PC-3 (cell line): Measurements from ENCODE around the gene WLS. TPM values are rescaled to one million over a fixed set of nuclear protein-coding genes. Genes with fewer than 3 reads are reported as not detected.

Experiments
- ATAC-seq: fragments of 200-7000 bp; cut with Tn5 transposase; 2 replicates; pipeline ENCODE4 v1.9.1; 2020; ENCODE audit warnings: mild to moderate bottlenecking, moderate library complexity
- BruUV-seq: library from RNA; stranded (reverse); fragments of 400-500 nt; replicated peaks from 2 replicates; lab custom pipeline; 2021; lab: Mats Ljungman, UMichigan
- CTCF ChIA-PET: fragments of 300-600 bp; sonication (Branson Sonifier 250); formaldehyde crosslinking; loops from one replicate; lab custom pipeline; 2022; ENCODE audit warnings: antibody characterized with exemption; lab: Charles Lee
- POLR2A ChIA-PET: fragments of 300-600 bp; sonication (Branson Sonifier 250); formaldehyde crosslinking; loops from one replicate; lab custom pipeline; 2022; ENCODE audit warnings: antibody characterized with exemption; ENCODE audit not compliant: unreplicated experiment; lab: Charles Lee
- DNase-seq: peaks from one replicate; pipeline ENCODE4 v3.0.0-alpha.2; 2015
- H2AFZ ChIP-seq: fragments of 300-600 bp; sonication (generic); 2 replicates; pipeline ENCODE4 v1.6.0; 2016; ENCODE audit warnings: antibody characterized with exemption, low read length
- H3F3A ChIP-seq: fragments of 300-600 bp; sonication (generic); one replicate; pipeline ENCODE4 v1.6.0; 2017; ENCODE audit warnings: antibody characterized with exemption, low read length, control low read depth, mild to moderate bottlenecking; ENCODE audit not compliant: unreplicated experiment
- H3K27ac ChIP-seq: fragments of 300-600 bp; sonication (generic); 2 replicates; pipeline ENCODE4 v1.5.1; 2016; ENCODE audit warnings: mild to moderate bottlenecking, low read length
- H3K27me3 ChIP-seq: fragments of 300-600 bp; sonication (generic); 2 replicates; pipeline ENCODE4 v1.6.1; 2016; ENCODE audit warnings: low read length, mixed read lengths
- H3K36me3 ChIP-seq: fragments of 300-600 bp; sonication (generic); 2 replicates; pipeline ENCODE4 v1.6.1; 2016; ENCODE audit warnings: low read depth, mixed run types, low read length, mixed read lengths
- H3K4me1 ChIP-seq: fragments of 300-600 bp; sonication (generic); 2 replicates; pipeline ENCODE4 v1.5.1; 2016; ENCODE audit warnings: low read length; ENCODE audit not compliant: insufficient read depth
- H3K4me2 ChIP-seq: fragments of 300-600 bp; sonication (generic); 2 replicates; pipeline ENCODE4 v1.6.0; 2016; ENCODE audit warnings: low read length
- H3K4me3 ChIP-seq: fragments of 300-600 bp; sonication (generic); 2 replicates; pipeline ENCODE4 v1.5.1; 2016; ENCODE audit warnings: mild to moderate bottlenecking, low read length, mixed read lengths
- H3K79me2 ChIP-seq: fragments of 300-600 bp; sonication (generic); 2 replicates; pipeline ENCODE4 v1.6.1; 2017; ENCODE audit warnings: low read length, mixed read lengths
- H3K9ac ChIP-seq: fragments of 300-600 bp; sonication (generic); 2 replicates; pipeline ENCODE4 v1.6.0; 2016; ENCODE audit warnings: mild to moderate bottlenecking, low read length
- H3K9me2 ChIP-seq: fragments of 300-600 bp; sonication (generic); replicated peaks from 2 replicates; pipeline ENCODE4 v1.6.1; 2016; ENCODE audit warnings: mixed run types, low read length, mixed read lengths
- H3K9me3 ChIP-seq: fragments of 300-600 bp; sonication (generic); 2 replicates; pipeline ENCODE4 v1.6.1; 2016; ENCODE audit warnings: low read length, mixed read lengths
- H4K20me1 ChIP-seq: fragments of 300-600 bp; sonication (generic); 2 replicates; pipeline ENCODE4 v1.6.1; 2016; ENCODE audit warnings: low read length, mixed read lengths
- CTCF ChIP-seq: fragments of 300-600 bp; sonication (generic); conservative IDR thresholded peaks from 2 replicates; pipeline ENCODE4 v1.5.1; 2017; ENCODE audit warnings: antibody characterized with exemption, low read depth, mild to moderate bottlenecking, low read length
- EZH2 ChIP-seq: fragments of 300-600 bp; sonication (generic); IDR thresholded peaks from one replicate; pipeline ENCODE4 v1.6.1; 2017; ENCODE audit warnings: antibody characterized with exemption, mild to moderate bottlenecking, low read length; ENCODE audit not compliant: unreplicated experiment
- EZH2phosphoT487 ChIP-seq: fragments of 300-600 bp; sonication (generic); IDR thresholded peaks from 2 replicates; pipeline ENCODE4 v1.6.1; 2018; ENCODE audit warnings: mild to moderate bottlenecking, antibody characterized with exemption, low read length, borderline replicate concordance
- intact Hi-C: fragments of 100-400 bp; cut with micrococcal nuclease; formaldehyde crosslinking; loops from 2 replicates; pipeline ENCODE4 v1.9.0; 2023
- total RNA-seq: library from RNA; depleted of rRNA; stranded (reverse); fragments of >200 nt; gene quantifications from 2 replicates; pipeline ENCODE4 v1.2.3, GENCODE V29; 2014

The WLS gene
- total RNA-seq, 1 experiment from 2014 or later, result 19.1 TPM

GRCh38 chr1:68228851-68229250, 3.5 kb downstream of the WLS start:
- H3F3A ChIP-seq, result no peaks in the 10 kb centered on the region
- no peak overlapping the region for H2AFZ ChIP-seq
- no peaks in the 10 kb centered on the region for H3K36me3 ChIP-seq
- H3K9me3 ChIP-seq, result no peaks in the 10 kb centered on the region
- peaks cover 25% of the 10 kb centered on the region; the same call in 1 of the 2 replicates for H3K4me1 ChIP-seq
- DNase-seq (no peak), ATAC-seq (no peak)
- ChIA-PET POLR2A (interaction anchor here (0.7 kb wide), 1 partner anchor 108 kb away, joined by 6 read pairs; no protein-coding TSS in a partner anchor), CTCF (no interaction called here)
- intact Hi-C loops, result no loop called here
- no peaks in the 10 kb centered on the region for H3K27me3 ChIP-seq
- no peak overlapping the region for H3K9ac ChIP-seq
- no peak overlapping the region for H3K4me3 ChIP-seq
- TF ChIP-seq EZH2, result no peak
- TF ChIP-seq EZH2phosphoT487, result no peak
- TF ChIP-seq CTCF, result no peak
- no peaks in the 10 kb centered on the region for H3K9me2 ChIP-seq
- no peak overlapping the region for H3K27ac ChIP-seq
- H4K20me1 ChIP-seq, result no peaks in the 10 kb centered on the region
- no peak overlapping the region for H3K4me2 ChIP-seq
- no TSS peak for BruUV-seq
- H3K79me2 ChIP-seq, result peaks cover 21% of the 10 kb centered on the region

DNA sequence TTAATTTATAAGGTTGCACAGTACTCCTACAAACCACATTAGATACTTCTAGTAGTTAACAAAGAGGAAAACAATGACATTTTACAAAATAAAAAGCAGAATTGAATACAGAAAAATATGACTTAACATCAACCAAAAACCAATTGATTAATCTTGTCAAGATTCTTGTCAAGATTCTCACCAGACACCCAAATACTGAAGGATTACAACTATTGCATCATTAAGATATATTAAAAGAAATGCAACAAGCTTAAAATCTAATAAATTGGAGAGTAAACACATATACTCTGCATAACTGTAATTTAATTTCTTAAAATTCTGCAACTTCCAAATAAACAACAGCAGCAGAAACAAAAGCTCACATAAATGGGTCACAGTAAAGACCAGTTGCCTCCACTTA, 4.7 kb downstream of the WLS start:
- ChIA-PET POLR2A (no interaction called here), CTCF (no interaction called here)
- no peak overlapping the region for H3K9ac ChIP-seq
- intact Hi-C loops, result no loop called here
- no peaks in the 10 kb centered on the region for H4K20me1 ChIP-seq
- DNase-seq, result no peak
- H3K4me2 ChIP-seq, result no peak overlapping the region
- no peak overlapping the region for H2AFZ ChIP-seq
- H3K4me3 ChIP-seq, result no peak overlapping the region
- H3K79me2 ChIP-seq, result peaks cover 21% of the 10 kb centered on the region
- no peaks in the 10 kb centered on the region for H3K9me2 ChIP-seq
- no peaks in the 10 kb centered on the region for H3K27me3 ChIP-seq
- TF ChIP-seq EZH2 (no peak), CTCF (no peak), EZH2phosphoT487 (no peak)
- no peak overlapping the region for H3K27ac ChIP-seq
- ATAC-seq, result no peak
- H3K36me3 ChIP-seq, result no peaks in the 10 kb centered on the region
- H3K4me1 ChIP-seq, result peaks cover 16% of the 10 kb centered on the region; the same call in 1 of the 2 replicates
- no peaks in the 10 kb centered on the region for H3F3A ChIP-seq
- no peaks in the 10 kb centered on the region for H3K9me3 ChIP-seq
- BruUV-seq, result no TSS peak

- ChIA-PET CTCF (no interaction called here), POLR2A (no interaction called here)
- Histone ChIP-seq H3K9me3 (no peaks in the 10 kb centered on the region), H3K4me3 (no peak overlapping the region), H3K36me3 (no peaks in the 10 kb centered on the region), H4K20me1 (no peaks in the 10 kb centered on the region; the same call in 1 of the 2 replicates), H3K27me3 (no peaks in the 10 kb centered on the region), H3K79me2 (peaks cover 17% of the 10 kb centered on the region), H3K27ac (no peak overlapping the region), H3K4me2 (no peak overlapping the region), H3K9me2 (no peaks in the 10 kb centered on the region), H3F3A (no peaks in the 10 kb centered on the region), H2AFZ (no peak overlapping the region), H3K9ac (no peak overlapping the region), H3K4me1 (peaks cover 27% of the 10 kb centered on the region)
- ATAC-seq (no peak), DNase-seq (no peak)
- BruUV-seq, result no TSS peak
- intact Hi-C loops, result no loop called here
- no peak for TF ChIP-seq CTCF
- TF ChIP-seq EZH2, result no peak
- TF ChIP-seq EZH2phosphoT487, result no peak
Observed at GRCh38 chr1:68225781-68226180, 6.5 kb downstream of the WLS start.
